NCI-H446 treated with DMSO at 0.1 percent for 48 hours (cell line): ENCODE measurements around the gene GFY.
A peak's percentile ranks its signal among the peaks of the same experiment; 100 is the strongest.

Experiments
- DNase-seq: peaks from one replicate; lab custom pipeline; 2025; lab: John Stamatoyannopoulos, UW

GFY gene

GRCh38 chr19:49428547-49429451 is 3.6 kb downstream of the GFY start:
- DNase-seq = no peak

- DNase-seq = no peak
Observed at GRCh38 chr19:49430172-49430677, 5.0 kb downstream of the GFY start.

GRCh38 chr19:49430678-49431329 is 5.6 kb downstream of the GFY start:
- no peak for DNase-seq

GRCh38 chr19:49431330-49431749 is 6.2 kb downstream of the GFY start:
- DNase-seq = no peak

- DNase-seq = no peak
Observed at GRCh38 chr19:49432141-49433073, 7.2 kb downstream of the GFY start.

GRCh38 chr19:49433240-49433901 is 8.2 kb downstream of the GFY start:
- DNase-seq = no peak

- DNase-seq = no peak
Observed at GRCh38 chr19:49434907-49435583, 9.9 kb downstream of the GFY start.

GRCh38 chr19:49435670-49436069 is 10.5 kb downstream of the GFY start:
- DNase-seq = no peak

- no peak for DNase-seq
Observed at GRCh38 chr19:49436381-49437017, 11.3 kb downstream of the GFY start.

- peak; percentile 33 for DNase-seq
Observed at GRCh38 chr19:49437231-49437630, 12.0 kb downstream of the GFY start.

GRCh38 chr19:49438261-49438660 is 13.1 kb downstream of the GFY start:
- no peak for DNase-seq

GRCh38 chr19:49439836-49440235 is 14.6 kb downstream of the GFY start:
- no peak for DNase-seq

GRCh38 chr19:49440439-49441209 is 15.4 kb downstream of the GFY start:
- no peak for DNase-seq

GRCh38 chr19:49441210-49441959 is 16.2 kb downstream of the GFY start, which contains the start of gene SLC17A7:
Gene SLC17A7, minus strand, starts transcription at chr19:49441527. Its CDS starts 148 bp downstream, at chr19:49441379.
- no peak for DNase-seq

GRCh38 chr19:49441960-49442350 is 16.8 kb downstream of the GFY start:
- no peak for DNase-seq

- peak; percentile 25 for DNase-seq
Observed at GRCh38 chr19:49442354-49442753, 17.2 kb downstream of the GFY start.

GRCh38 chr19:49442771-49443365 is 17.7 kb downstream of the GFY start:
- DNase-seq = peak; percentile 79

- peak; percentile 98 for DNase-seq
Observed at GRCh38 chr19:49443366-49444099, 18.3 kb downstream of the GFY start.
